ENCODE results near the gene FADS3. TPM values are rescaled to one million over a fixed set of nuclear protein-coding genes. Genes with fewer than 3 reads are reported as not detected.

Gene FADS3
- total RNA-seq, 1 donor from 2014 or later = 117 TPM

DNA sequence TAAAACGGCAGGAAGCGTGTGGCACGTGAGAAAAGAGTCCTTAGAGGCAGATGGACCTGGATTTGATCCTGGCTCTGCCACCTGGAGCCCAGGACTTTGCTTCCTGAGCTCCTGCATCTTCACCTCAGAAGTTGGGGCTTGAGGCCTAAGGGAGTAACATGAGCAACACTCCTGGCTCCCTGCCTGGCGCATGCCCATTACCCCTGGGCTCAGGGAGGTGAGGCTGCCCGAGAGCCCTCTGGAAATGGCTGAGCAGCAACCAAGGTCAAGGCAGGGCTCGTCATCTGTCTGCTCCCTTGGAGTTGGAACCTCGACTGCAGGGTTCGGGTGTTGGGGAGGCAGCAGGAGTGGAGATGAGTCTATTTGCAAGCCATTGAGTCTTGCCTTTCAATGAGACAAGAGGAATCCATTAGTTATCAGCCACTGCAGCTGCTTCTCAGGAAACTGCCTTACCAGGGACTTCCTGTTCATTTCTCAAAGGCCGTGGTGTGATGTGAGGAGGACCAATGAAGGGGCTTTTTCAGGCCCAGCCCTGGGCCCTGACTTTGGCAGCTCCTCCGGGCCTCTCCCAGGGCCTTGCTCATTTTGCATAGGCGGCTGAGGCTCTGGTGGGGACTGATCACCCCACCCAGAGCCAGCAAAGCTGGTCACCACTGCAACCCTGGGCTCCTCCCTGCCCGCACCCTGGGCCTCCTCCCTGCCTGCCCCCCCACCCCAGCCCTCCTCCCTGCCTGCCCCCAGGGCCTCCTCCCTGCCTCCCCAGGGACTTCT is 56.9 kb downstream of the FADS3 start:
- no peaks in the 10 kb centered on the region for H3K9me3 Mint-ChIP-seq (ENCODE audit: unreplicated experiment)
- TF ChIP-seq, protein P1, sequence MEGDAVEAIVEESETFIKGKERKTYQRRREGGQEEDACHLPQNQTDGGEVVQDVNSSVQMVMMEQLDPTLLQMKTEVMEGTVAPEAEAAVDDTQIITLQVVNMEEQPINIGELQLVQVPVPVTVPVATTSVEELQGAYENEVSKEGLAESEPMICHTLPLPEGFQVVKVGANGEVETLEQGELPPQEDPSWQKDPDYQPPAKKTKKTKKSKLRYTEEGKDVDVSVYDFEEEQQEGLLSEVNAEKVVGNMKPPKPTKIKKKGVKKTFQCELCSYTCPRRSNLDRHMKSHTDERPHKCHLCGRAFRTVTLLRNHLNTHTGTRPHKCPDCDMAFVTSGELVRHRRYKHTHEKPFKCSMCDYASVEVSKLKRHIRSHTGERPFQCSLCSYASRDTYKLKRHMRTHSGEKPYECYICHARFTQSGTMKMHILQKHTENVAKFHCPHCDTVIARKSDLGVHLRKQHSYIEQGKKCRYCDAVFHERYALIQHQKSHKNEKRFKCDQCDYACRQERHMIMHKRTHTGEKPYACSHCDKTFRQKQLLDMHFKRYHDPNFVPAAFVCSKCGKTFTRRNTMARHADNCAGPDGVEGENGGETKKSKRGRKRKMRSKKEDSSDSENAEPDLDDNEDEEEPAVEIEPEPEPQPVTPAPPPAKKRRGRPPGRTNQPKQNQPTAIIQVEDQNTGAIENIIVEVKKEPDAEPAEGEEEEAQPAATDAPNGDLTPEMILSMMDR (IDR thresholded peaks at IDR 0.05) = no peak
- DNase-seq (ENCODE audit: extremely low spot score, unreplicated experiment) = no peak
- H3K27me3 Mint-ChIP-seq (ENCODE audit: unreplicated experiment) = no peaks in the 10 kb centered on the region
- peak overlapping the region; percentile 97 for H3K27ac Mint-ChIP-seq (ENCODE audit: unreplicated experiment)
- H3K4me3 Mint-ChIP-seq (ENCODE audit: unreplicated experiment) = no peak overlapping the region
- H3K4me1 Mint-ChIP-seq (ENCODE audit: unreplicated experiment) = peaks cover 62% of the 10 kb centered on the region
- H3K36me3 Mint-ChIP-seq (ENCODE audit: unreplicated experiment) = peaks cover 7% of the 10 kb centered on the region

DNA sequence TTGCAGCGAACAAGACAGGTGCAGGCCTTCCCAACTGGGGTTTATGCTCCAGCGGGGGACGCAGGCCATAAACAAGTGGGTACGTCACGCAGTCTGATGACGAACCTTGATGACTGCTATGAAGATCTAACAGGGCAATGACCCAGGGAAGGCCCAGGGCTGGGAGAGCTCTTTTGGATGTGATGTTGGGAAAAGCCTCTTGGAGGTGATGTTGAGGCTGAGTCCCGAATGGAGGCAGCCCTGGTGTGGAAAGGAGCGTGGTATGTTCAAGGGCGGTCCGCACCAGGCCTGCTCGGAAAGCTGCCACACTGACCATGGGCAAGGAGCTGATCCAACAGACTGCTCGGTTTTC is 57.4 kb downstream of the FADS3 start:
- H3K4me3 Mint-ChIP-seq (ENCODE audit: unreplicated experiment) = no peak overlapping the region
- peaks cover 3% of the 10 kb centered on the region for H3K36me3 Mint-ChIP-seq (ENCODE audit: unreplicated experiment)
- H3K9me3 Mint-ChIP-seq (ENCODE audit: unreplicated experiment) = no peaks in the 10 kb centered on the region
- TF ChIP-seq, protein P1 (IDR thresholded peaks at IDR 0.05) = no peak
- peak overlapping the region; percentile 97 for H3K27ac Mint-ChIP-seq (ENCODE audit: unreplicated experiment)
- H3K4me1 Mint-ChIP-seq (ENCODE audit: unreplicated experiment) = peaks cover 67% of the 10 kb centered on the region
- no peak for DNase-seq (ENCODE audit: extremely low spot score, unreplicated experiment)
- no peaks in the 10 kb centered on the region for H3K27me3 Mint-ChIP-seq (ENCODE audit: unreplicated experiment)

DNA sequence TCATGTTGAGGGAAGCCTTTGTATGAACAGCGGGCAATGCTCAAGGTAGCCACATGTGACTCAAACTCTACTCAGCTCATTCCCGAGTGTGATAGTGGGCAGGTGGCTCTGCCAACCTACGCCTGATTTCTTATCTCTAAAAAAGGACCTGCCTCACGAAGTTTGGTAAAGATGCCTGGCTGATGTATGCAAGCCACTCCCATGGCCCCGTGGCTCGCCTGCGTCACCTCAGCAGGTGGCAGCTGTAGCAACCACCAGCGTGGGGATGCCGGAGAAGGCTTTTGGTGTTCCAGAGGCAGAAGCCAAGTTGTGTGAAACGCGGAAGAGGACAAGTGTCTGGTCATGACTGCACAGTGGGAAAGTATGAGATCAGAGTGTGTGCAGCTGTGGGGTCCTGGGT is 57.9 kb downstream of the FADS3 start:
- H3K4me1 Mint-ChIP-seq (ENCODE audit: unreplicated experiment) = peaks cover 67% of the 10 kb centered on the region
- DNase-seq (ENCODE audit: extremely low spot score, unreplicated experiment) = no peak
- H3K27ac Mint-ChIP-seq (ENCODE audit: unreplicated experiment) = peak overlapping the region; percentile 97
- no peaks in the 10 kb centered on the region for H3K27me3 Mint-ChIP-seq (ENCODE audit: unreplicated experiment)
- no peaks in the 10 kb centered on the region for H3K36me3 Mint-ChIP-seq (ENCODE audit: unreplicated experiment)
- TF ChIP-seq, protein P1 (IDR thresholded peaks at IDR 0.05) = no peak
- no peaks in the 10 kb centered on the region for H3K9me3 Mint-ChIP-seq (ENCODE audit: unreplicated experiment)
- H3K4me3 Mint-ChIP-seq (ENCODE audit: unreplicated experiment) = no peak overlapping the region

DNA sequence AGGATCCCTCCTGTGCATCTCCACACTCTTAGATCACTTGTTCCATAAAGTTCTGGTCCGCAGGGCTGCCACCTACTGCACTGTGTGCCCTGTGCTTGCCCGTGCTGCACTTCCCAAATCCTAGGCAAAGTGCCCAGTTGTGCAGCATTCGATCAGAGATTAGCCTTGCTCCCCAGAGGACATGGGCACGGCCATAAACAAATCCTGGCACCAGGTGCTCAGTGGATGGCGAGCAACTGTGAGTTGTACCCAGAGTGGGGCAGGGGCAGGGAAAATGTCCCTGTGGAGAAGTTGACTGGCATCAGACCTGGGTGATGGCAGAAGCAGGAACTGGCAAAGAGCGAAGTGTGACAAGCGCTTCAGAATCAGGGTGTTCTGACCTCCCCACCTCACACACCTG is 58.6 kb downstream of the FADS3 start:
- Mint-ChIP-seq H3K36me3 (ENCODE audit: unreplicated experiment) (no peaks in the 10 kb centered on the region), H3K4me1 (ENCODE audit: unreplicated experiment) (peaks cover 67% of the 10 kb centered on the region), H3K4me3 (ENCODE audit: unreplicated experiment) (no peak overlapping the region), H3K27me3 (ENCODE audit: unreplicated experiment) (no peaks in the 10 kb centered on the region), H3K27ac (ENCODE audit: unreplicated experiment) (peak overlapping the region; percentile 63), H3K9me3 (ENCODE audit: unreplicated experiment) (no peaks in the 10 kb centered on the region)
- TF ChIP-seq, protein P1 (IDR thresholded peaks at IDR 0.05) = no peak
- no peak for DNase-seq (ENCODE audit: extremely low spot score, unreplicated experiment)

DNA sequence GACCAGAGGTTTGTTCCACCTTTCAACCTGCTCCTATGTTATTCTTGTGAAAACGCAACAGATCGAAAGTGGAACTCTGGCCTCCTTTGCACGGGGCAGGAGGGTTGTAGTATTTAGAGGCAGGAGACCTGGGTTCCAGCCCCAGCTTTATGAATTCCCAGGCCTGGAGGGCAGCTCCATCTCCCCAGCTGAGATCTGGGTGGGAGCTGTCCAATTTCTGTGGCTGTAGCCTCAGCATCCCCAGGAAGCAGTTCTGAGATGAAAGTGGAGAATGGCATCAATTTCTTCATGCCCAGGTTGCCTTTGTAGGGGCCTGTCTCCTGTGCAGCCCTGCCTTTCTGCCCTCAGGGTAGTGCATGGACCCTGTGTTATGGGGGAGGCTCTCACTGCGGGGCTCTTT is 59.1 kb downstream of the FADS3 start:
- no peak for DNase-seq (ENCODE audit: extremely low spot score, unreplicated experiment)
- H3K36me3 Mint-ChIP-seq (ENCODE audit: unreplicated experiment) = no peaks in the 10 kb centered on the region
- no peaks in the 10 kb centered on the region for H3K9me3 Mint-ChIP-seq (ENCODE audit: unreplicated experiment)
- TF ChIP-seq, protein P1 (IDR thresholded peaks at IDR 0.05) = no peak
- peaks cover 68% of the 10 kb centered on the region for H3K4me1 Mint-ChIP-seq (ENCODE audit: unreplicated experiment)
- no peak overlapping the region for H3K4me3 Mint-ChIP-seq (ENCODE audit: unreplicated experiment)
- peak overlapping the region; percentile 63 for H3K27ac Mint-ChIP-seq (ENCODE audit: unreplicated experiment)
- H3K27me3 Mint-ChIP-seq (ENCODE audit: unreplicated experiment) = no peaks in the 10 kb centered on the region
